NCI-H510A treated with DMSO at 0.1 percent for 48 hours (cell line): ENCODE measurements around the gene LDLRAD3.
"Not testable (repeated sequence)": the region's sequence is repeated elsewhere in the genome, so short reads cannot be mapped to it uniquely, and the experiment has no call there.

Source experiments
- DNase-seq: peaks from one replicate; lab custom pipeline; 2025; lab: John Stamatoyannopoulos, UW

The LDLRAD3 gene

GRCh38 chr11:35943713-35944502 lies at the start of gene LDLRAD3:
TSS of gene LDLRAD3 (plus strand) at chr11:35944062. CDS start at chr11:35944099, 37 bp downstream.
- peak; percentile 58 for DNase-seq

- DNase-seq = no peak
Observed at GRCh38 chr11:35897019-35897418, 46.8 kb upstream of the LDLRAD3 start.

GRCh38 chr11:35902961-35903360 lies 40.9 kb upstream of the LDLRAD3 start:
- DNase-seq = no peak

- DNase-seq = no peak
Observed at GRCh38 chr11:35905646-35906276, 38.1 kb upstream of the LDLRAD3 start.

DNA sequence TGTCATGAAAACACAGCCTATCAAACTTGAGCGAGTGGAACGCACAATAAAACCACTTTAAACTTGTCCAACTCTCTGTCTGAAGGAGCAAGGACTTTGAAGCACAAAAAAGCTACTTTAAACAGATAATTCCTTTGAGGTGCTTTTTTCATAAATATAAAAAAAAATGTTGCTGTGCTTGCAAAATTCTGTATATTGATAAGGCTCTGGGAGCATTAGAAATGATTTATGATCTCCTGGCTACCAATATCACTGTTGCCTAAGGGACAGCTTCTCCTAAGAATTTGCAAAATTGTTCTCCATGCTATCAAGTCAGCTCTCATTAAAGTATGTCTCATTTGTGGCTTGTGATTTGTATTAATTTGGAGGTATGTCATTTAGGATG lies 37.6 kb upstream of the LDLRAD3 start:
- no peak for DNase-seq

DNA sequence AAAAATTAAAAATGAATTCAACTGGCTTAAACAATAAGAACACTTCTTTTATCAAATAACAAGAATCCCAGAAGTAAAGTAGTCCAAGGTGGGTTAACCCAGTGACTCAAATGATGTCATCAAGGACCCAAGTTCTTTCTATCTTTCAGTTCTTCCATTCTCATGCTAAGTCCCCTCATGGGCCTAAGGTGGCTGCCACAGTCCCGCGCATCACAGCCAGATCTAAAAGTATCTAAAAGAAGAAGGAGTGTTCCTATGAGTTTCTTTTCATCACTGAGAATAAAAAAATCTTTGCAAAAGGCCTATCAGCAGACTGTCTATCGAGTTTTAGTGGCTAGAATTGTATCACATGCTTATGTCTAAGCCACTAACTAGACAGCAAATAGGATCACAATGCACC lies 37.2 kb upstream of the LDLRAD3 start:
- DNase-seq = no peak

GRCh38 chr11:35907648-35908431 lies 36.0 kb upstream of the LDLRAD3 start:
- DNase-seq = no peak

- DNase-seq = not testable (repeated sequence)
Observed at GRCh38 chr11:35908432-35908771, 35.5 kb upstream of the LDLRAD3 start.

GRCh38 chr11:35909511-35910265 lies 34.2 kb upstream of the LDLRAD3 start:
- no peak for DNase-seq

- DNase-seq = no peak
Observed at GRCh38 chr11:35911013-35911412, 32.8 kb upstream of the LDLRAD3 start.

DNA sequence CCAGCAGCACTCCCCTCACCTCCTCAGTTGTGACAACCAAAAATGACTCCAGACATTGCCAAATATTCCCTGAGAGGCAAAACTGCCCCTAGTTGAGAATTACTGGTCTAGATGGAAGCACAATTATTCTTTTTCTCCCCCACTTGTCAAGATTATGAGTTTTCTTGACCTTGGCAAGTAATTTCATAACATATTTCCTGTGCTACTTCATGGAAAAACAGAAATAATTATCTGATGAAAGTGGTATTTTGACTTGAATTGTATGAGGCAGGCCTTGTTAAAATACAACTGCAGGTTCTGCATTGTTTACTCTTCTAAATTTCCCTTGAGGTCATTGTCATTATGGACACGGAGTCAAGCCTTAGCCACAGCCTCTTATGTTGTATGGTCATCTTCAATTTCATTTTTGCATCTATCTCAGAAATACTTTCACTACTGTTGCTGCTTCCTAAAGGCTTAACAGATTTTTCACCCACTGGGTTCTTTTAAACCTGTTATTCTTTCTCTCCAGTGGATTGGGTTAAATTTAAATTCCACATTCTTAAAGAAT lies 32.2 kb upstream of the LDLRAD3 start:
- no peak for DNase-seq

DNA sequence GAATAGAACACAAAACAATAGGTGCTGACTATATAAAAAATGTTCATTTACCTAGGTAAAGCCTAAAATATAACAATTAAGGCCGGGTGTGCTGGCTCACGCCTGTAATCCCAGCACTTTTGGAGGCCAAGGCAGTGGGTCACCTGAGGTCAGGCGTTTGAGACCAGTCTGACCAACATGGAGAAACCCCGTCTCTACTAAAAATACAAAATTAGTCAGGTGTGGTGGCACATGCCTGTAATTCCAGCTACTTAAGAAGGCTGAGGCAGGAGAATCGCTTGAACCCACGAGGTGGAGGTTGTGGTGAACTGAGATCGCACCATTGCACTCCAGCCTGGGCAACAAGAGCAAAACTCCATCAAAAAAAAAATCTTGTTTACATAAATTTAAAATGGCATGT lies 31.4 kb upstream of the LDLRAD3 start:
- DNase-seq = not testable (repeated sequence)

DNA sequence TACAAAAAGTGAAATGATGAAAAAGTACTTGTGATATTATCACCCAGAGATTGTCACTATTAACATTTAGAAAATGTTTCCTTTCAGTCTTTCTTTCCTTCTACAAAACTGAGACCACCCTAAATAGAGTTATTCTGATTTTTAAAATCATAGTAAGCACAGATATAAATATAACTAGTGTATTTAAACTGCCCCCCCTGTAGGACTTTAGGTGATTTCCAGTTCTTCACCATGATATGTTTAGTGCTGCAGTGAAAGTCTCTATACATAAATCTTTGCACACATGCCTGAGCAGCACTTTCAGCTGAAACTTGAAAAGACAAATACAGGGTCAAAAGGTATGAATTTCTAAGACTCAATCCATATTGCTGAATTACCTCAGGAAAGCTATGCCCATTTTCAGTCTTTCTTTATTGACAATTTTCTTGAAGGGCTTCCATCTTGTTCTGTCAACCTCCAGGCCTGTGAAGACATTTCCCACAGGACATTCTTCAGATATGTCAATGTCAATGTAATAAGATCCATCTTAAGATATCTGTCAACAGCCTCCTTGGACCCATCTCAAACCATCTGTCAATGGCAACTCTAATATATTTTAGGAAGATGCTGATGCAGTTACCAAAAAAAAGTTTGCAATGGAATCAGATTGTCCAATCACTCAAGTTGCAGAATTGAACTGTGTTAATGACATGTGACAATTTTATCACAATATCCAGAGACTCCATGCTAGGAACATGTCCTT lies 30.8 kb upstream of the LDLRAD3 start:
- no peak for DNase-seq

GRCh38 chr11:35914816-35915215 lies 29.0 kb upstream of the LDLRAD3 start:
- DNase-seq = no peak

GRCh38 chr11:35916270-35916669 lies 27.6 kb upstream of the LDLRAD3 start:
- no peak for DNase-seq

DNA sequence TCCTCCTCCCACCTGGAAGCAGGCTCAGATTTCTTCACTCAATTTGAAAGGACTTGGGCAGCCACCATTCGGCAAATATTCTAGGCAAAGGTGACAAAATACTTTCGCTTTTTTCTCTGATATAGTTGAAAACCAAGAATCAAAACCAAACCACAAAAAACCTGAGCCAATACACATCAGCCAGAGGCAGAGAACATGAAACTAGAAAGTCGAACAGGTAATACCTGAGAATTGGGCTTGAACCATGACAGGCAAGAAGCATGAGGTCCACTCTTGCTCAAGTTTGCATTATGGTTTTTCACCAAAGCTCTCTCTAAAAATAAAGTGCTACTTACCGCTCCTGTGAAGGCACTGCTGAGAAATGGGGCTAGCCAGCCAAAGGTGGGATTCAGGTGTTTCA lies 26.2 kb upstream of the LDLRAD3 start:
- no peak for DNase-seq

DNA sequence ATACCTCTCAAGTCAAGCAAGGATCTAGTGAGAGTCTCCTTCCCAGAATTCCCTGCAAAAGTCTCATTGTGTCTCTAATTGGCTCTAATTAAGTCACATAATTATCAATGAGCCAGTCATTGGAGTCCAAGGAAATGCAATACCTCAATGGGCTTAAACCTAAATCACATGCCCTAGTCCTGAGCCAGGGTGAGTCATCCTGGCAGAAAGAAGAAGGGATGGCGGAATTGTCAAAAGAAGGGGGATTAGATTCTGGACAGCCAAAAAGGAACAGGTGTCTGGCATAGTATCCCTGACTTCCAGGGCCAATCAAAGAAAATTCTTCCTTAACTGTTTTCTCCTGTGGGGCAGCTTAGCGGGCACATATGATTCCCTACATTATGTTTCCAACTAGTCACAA lies 25.1 kb upstream of the LDLRAD3 start:
- DNase-seq = no peak

GRCh38 chr11:35919244-35919643 lies 24.6 kb upstream of the LDLRAD3 start:
- DNase-seq = peak; percentile 69

- no peak for DNase-seq
Observed at GRCh38 chr11:35923452-35923851, 20.4 kb upstream of the LDLRAD3 start.

DNA sequence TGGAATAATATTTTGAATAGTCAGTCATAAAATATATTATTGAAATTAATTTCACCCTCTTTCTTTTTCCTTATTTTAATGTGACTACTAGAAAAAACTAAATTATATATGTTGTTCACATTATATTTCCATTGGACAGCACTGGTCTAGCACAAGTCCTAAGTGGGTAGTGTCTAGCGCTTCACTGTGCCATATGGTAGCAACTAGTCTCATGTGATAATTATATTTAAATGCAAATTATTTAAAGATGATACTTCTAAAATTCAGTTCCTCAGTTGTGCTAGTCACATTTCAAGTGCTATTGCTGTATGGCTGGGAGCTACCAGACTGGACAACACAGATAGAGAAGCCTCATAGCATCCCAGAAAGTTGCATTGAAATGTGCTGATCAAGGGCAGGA lies 19.1 kb upstream of the LDLRAD3 start:
- DNase-seq = no peak

DNA sequence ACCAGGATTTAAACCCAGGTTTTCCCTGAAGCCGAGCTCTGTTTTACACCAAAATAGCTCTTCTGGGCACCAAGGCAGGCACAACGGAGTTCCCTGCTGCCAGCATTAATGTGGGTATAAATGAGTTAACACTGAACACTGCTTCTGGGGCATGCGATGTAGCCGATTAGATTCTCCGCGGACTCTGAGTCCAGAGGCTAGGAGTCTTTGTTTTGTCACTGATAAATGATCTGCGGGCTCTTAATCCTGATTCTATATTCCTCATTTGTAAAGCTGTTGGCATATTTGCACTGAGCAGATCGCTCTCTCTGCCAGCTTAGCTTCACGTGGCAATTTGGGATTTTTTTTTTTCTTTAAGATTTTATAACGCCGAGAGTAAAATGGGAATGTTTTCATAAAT lies 16.8 kb upstream of the LDLRAD3 start:
- no peak for DNase-seq
